ENCODE data around the gene EIF3D. TPM values are rescaled to one million over a fixed set of nuclear protein-coding genes. Genes with fewer than 3 reads are reported as not detected.

EIF3D gene
- total and polyA plus RNA-seq, 9 of the 15 experiments (the other 6 are each of a cell fraction or from before 2014, with no cell fraction given), result 191 to 422 (median 279) TPM

- BruUV-seq (replicated peaks), result no TSS peak
- Histone ChIP-seq H3K4me2 (ENCODE audit: insufficient read depth, low read length) (no peak overlapping the region), H3K4me3 (no peak overlapping the region), H3K27me3 (ENCODE audit: control insufficient read depth in 2 of 2, insufficient read depth in 2 of 2, low read length in 2 of 2) (peaks cover 7 to 49% of the 10 kb centered on the region in 2 experiments), H3K9me3 (replicated peaks; ENCODE audit: control insufficient read depth, insufficient read depth, low read depth, low read length) (no peaks in the 10 kb centered on the region), H4K20me1 (replicated peaks; ENCODE audit: control insufficient read depth, insufficient read depth, low read length) (no peaks in the 10 kb centered on the region), H3K79me2 (ENCODE audit: control insufficient read depth, insufficient read depth, low read length) (no peaks in the 10 kb centered on the region), H3K27ac (ENCODE audit: extremely low read depth, low read depth, low read length) (no peak overlapping the region), H3K36me3 (ENCODE audit: control insufficient read depth, insufficient read depth, low read length) (no peaks in the 10 kb centered on the region), H2AFZ (ENCODE audit: low read depth, low read length) (no peak overlapping the region), H3K4me1 (replicated peaks in 1 of 2; ENCODE audit: control insufficient read depth in 2 of 2, insufficient read depth in 2 of 2, low read length in 2 of 2) (no peaks in the 10 kb centered on the region), H3K9me1 (ENCODE audit: control insufficient read depth, insufficient read depth, low read length) (no peaks in the 10 kb centered on the region), H3K9ac (ENCODE audit: insufficient read depth in 1 of 2, low read depth in 2 of 2, low read length in 2 of 2) (no peak overlapping the region)
- FAIRE-seq (no peak), DNase-seq (ENCODE audit: extremely low read depth in 1 of 4, low spot score in 3 of 4) (no peak), ATAC-seq (no peak)
- in situ Hi-C loops (cut with MboI), result no loop called here
- 6% methylated on average over 11 of the region's 13 CpGs for WGBS (ENCODE audit: insufficient coverage, low coverage, missing lambda C conversion rate)
- intact Hi-C loops (cut with micrococcal nuclease), result no loop called here
- TF ChIP-seq C11orf30 (IDR thresholded peaks at IDR 0.05; ENCODE audit: low read depth), result no peak
- TF ChIP-seq NFRKB (IDR thresholded peaks at IDR 0.05; ENCODE audit: low read depth), result no peak
- TF ChIP-seq, protein P1, sequence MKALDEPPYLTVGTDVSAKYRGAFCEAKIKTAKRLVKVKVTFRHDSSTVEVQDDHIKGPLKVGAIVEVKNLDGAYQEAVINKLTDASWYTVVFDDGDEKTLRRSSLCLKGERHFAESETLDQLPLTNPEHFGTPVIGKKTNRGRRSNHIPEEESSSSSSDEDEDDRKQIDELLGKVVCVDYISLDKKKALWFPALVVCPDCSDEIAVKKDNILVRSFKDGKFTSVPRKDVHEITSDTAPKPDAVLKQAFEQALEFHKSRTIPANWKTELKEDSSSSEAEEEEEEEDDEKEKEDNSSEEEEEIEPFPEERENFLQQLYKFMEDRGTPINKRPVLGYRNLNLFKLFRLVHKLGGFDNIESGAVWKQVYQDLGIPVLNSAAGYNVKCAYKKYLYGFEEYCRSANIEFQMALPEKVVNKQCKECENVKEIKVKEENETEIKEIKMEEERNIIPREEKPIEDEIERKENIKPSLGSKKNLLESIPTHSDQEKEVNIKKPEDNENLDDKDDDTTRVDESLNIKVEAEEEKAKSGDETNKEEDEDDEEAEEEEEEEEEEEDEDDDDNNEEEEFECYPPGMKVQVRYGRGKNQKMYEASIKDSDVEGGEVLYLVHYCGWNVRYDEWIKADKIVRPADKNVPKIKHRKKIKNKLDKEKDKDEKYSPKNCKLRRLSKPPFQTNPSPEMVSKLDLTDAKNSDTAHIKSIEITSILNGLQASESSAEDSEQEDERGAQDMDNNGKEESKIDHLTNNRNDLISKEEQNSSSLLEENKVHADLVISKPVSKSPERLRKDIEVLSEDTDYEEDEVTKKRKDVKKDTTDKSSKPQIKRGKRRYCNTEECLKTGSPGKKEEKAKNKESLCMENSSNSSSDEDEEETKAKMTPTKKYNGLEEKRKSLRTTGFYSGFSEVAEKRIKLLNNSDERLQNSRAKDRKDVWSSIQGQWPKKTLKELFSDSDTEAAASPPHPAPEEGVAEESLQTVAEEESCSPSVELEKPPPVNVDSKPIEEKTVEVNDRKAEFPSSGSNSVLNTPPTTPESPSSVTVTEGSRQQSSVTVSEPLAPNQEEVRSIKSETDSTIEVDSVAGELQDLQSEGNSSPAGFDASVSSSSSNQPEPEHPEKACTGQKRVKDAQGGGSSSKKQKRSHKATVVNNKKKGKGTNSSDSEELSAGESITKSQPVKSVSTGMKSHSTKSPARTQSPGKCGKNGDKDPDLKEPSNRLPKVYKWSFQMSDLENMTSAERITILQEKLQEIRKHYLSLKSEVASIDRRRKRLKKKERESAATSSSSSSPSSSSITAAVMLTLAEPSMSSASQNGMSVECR (CRISPR knock-in tag; IDR thresholded peaks at IDR 0.05), result no peak
- TF ChIP-seq NELFE (IDR thresholded peaks at IDR 0.05; ENCODE audit: insufficient read depth, insufficient read length), result no peak
- TF ChIP-seq ADNP (tag; IDR thresholded peaks at IDR 0.05), result no peak
- no peak for TF ChIP-seq BHLHE40 (IDR thresholded peaks at IDR 0.05; ENCODE audit: low read length)
- ChIA-PET POLR2A (no interaction called here), CTCF (ENCODE audit: low intra/inter-chr PET ratio) (no interaction called here)
Observed at GRCh38 chr22:36577019-36577418, 48.1 kb upstream of the EIF3D start.

Measured in K562 (cell line).